CD4-positive, alpha-beta T cell treated with Interleukin-15 for 4 hours (primary cell): ENCODE results near the gene TMEM168.
"Not testable (repeated sequence)": the region's sequence is repeated elsewhere in the genome, so short reads cannot be mapped to it uniquely, and the experiment has no call there.

Experiments used
- DNase-seq: peaks from one replicate; pipeline ENCODE4 v3.0.0-alpha.2; 2020; ENCODE audit warnings: low spot score

TMEM168 gene

DNA sequence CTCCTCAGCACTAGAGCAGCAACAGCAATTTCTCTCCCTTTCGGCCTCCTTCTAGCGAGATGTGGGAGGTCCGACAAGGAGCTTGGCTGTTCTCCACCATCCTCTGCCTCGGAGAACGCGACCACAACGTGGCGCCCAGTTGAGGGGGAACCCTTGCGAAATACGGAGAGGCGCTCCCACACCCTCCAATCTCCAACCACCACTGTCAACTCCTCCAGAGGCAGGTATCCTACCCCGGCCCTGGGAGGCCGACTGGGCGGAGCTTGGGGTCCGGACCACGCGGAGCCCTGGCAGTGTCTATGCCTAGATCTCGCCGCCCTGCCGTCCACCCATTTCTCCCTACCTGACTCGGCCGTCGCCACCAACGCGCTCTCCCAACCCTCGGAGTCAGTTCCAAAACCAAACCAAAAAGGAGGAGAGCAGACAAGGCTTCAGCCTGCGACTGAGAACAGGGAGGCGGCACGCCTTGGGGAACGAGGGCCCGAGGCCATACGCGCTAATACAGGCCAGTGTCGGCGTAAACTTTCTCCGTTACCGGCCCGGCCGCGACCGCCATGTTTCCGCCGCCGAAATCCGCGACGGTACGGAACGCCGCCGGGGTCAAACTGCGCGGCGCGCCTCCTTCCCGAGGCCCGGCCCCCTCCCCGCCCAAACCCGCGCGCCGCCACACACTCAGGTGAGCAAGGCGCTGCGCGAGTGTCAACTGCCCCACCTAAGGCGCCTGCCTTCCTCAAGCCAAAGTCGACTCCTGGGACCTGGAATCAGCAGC is at the start of gene TMEM168:
TSS of gene TMEM168 (minus strand) at position 577 of the 769 bp plus-strand sequence. CDS start 5,568 bp downstream, outside the sequence.
- DNase-seq: peak; percentile 89

DNA sequence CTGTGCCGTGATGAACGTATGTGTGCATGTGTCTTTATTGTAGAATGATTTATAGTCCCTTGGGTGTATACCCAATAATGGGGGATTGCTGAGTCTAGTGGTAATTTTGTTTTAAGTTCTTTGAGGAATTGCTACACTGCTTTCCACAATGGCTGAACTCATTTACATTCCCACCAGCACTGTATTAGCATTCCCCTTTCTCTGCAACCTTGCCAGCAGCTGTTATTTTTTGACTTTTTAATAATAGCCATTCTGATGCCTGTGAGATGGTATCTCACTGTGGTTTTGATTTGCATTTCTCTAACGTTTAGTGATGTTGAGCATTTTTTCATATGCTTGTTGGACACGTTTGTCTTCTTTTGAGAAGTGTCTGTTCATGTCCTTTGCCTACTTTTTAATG is 45.7 kb upstream of the TMEM168 start:
- DNase-seq: not testable (repeated sequence)

DNA sequence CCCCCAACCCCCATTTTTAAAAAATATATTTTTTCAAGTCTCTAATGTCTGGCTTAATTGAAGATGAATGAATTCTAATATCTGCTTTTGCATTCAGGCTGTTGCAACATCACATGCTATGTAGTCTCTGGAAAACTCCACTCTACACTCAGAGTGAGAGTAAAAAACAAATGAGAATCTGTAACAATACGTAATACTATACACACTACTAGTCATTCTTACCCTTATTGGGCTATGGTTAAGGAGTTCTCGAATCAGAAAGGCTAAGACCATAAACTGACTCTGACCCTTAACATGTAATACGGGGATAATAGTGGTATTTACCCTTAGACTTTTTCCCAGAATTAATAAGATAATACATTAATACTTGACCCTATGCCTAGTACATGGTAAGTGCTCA is 42.9 kb upstream of the TMEM168 start:
- DNase-seq: no peak

GRCh38 chr7:112830769-112831168 is 40.6 kb upstream of the TMEM168 start:
- no peak for DNase-seq

DNA sequence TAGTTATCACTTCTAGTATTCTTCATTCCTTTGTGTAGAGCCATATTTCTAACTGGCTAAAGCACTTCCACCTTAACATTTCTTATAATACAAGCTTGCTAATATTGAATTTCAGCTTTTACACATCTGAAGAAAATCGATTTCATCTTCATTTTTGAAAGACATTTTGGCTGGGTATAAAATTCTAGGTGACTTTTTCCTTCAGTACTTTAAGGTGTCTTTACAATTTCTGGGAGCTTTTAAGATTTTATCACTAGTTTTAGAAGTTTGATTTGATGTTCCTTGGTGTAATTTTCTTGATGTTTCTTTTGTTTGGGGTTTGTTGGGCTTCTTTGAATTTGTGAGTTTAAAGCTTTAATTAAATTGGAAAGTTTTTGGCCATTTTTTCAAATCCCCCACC is 38.5 kb upstream of the TMEM168 start:
- no peak for DNase-seq

GRCh38 chr7:112821345-112821744 is 31.2 kb upstream of the TMEM168 start:
- no peak for DNase-seq

GRCh38 chr7:112819536-112819935 is 29.3 kb upstream of the TMEM168 start:
- DNase-seq: no peak

DNA sequence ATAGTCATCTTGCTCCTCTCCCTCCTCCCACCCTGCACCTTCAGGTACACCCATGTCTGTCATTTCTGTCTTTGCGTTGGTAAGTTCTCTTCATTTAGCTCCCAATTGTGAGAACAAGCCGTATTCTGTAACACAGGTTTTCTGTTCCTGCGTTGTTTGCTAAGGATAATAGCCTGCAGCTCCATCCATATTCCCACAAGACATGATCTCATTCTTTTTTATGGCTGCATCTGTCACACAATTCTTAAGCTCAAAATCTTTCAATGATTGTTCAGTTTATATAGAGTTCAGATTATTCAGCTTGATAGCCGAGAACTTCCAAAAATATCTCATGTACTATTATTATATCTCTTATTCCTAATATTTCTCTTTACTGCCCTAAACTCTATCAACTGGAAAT is 16.0 kb upstream of the TMEM168 start:
- no peak for DNase-seq

DNA sequence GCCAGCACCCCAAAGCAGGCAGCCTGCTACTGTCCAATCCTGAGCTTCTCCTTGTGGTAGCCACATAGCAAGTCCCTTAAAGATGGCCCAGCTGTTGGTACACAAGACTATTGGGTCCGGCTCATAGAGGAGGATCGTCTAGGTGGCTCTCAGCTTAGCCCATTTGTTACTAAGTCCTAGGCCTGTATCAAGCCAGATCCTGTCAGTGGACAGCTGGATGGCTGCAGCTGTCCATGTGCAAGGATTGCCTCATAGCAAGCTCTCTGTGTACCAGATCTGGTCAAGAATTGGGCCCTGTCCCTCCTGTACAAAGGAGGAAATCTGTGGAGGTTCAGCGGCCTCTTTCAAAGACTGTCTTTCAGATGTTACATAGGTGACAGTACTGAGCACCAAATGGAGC is 12.2 kb upstream of the TMEM168 start:
- no peak for DNase-seq

DNA sequence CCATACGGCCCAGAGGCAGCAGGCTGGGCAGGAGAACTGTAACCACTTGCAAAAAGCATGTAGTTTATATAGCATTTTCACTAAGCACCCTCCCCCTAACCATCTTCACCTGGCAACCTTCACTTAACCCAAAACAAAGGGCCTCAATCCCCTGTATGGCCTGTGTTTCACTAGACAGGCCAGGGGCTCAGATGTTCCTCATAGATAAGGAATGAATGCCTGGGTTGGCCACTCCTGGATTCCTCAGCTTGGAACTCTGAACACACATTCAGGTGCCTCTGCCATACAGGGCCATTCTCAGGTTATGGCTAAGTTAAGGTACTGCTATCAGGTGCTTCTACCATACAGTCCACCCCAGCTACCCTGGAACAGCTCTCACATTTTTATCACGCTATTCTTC is 10.3 kb upstream of the TMEM168 start:
- no peak for DNase-seq

DNA sequence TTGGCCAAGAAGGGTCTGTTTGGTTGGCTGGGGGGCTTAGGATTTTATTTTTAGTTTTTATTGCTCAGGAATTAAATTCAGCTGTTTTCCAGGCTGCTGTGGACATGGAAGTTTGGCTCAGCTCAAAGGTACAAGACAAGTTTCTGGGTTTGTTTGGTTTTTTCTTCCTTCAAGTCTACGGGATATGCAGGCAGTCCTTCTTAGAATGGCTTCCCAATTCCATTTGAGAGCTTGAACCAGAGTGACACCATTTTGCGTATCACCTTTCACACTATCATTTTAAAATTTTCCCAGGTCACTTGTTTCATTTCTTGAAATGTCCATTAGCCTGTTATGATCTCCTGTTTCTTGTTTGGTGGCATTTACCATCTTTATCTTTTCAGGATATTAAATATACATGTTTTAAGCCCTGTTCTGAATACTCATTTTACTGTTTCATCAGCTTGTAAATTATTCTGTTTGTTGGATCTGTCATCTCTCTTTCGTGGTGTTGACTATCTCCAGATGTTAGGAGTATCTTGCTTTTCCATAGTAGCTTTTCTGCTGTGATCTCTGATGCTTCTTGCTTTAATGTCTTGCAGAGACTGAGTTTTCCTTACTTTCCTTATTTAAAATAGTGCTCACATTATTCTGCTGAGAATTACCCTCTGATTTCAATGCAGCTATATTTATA is 9.4 kb upstream of the TMEM168 start:
- no peak for DNase-seq

- no peak for DNase-seq
Measured at GRCh38 chr7:112798274-112799159, 8.3 kb upstream of the TMEM168 start.

GRCh38 chr7:112796552-112796951 is 6.4 kb upstream of the TMEM168 start:
- DNase-seq: not testable (repeated sequence)

- no peak for DNase-seq
Measured at GRCh38 chr7:112792441-112792840, 2.2 kb upstream of the TMEM168 start.

- no peak for DNase-seq
Measured at GRCh38 chr7:112791465-112792168, 1.4 kb upstream of the TMEM168 start.

DNA sequence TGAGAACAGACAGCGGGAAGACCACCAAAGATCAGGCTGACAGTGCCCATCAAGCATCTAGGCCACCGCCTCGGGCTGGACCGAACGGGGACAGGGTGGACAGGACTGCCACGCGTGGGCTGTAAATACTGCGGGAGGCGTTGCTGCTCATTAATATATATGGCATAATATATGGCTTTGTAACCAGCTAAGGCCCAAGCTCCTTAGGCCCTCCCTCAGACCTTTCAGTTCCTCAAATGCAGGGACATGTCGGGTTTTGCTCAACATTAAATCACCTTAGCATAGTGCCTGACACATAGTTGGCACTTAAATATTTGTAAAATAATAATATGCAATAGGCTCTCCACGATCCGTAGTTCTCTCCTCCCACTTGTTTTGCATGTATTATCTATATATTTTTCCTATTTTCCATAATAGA is 402 bp upstream of the TMEM168 start:
- DNase-seq: peak; percentile 8

- DNase-seq: no peak
Measured at GRCh38 chr7:112789453-112789816, 758 bp downstream of the TMEM168 start.

DNA sequence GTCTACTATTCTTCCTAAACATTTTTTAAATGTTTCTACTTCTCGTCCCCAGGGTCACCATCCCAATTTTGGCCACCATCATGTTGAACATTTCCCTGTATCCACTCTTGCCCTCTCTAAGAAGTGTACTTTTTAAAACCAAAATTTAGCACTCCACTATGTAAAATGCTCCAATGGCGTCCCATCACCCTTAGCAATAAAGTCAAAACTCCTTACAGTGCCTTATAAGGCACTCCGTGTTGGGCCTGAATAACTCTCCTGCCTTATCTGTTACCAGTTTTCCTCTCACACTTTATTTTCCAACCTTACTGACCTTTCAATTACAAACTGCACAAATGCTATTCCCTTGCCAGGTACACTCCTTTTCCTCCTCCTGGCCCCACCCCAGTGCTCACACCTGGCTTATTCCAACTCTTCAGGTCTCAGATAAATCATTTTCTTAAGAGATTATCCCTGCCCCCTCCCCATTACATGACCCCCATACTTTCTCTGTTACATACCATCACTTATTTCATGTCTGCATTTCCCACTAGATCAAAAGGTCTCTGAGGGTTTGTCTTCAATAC is 1.3 kb downstream of the TMEM168 start:
- no peak for DNase-seq

GRCh38 chr7:112784603-112785002 is 5.6 kb downstream of the TMEM168 start:
- DNase-seq: no peak

DNA sequence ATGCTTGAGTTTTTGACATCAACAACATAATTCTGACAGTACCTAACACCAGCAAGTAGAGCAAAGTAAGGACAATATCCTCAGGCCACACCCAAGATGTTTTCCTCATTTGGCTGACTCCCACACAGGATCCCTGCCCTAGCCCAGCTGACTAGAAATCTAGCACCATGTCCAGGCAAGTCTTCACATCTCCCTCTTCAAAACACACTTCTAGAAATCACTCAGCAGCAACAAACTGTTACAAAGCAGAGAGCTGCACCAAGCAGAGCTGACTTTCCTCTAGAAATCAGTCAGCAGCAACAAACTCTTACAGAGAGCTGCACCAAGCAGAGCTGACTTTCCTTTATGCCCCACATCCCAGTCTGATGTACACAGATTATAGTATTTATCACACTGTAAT is 7.7 kb downstream of the TMEM168 start:
- DNase-seq: no peak

- no peak for DNase-seq
Measured at GRCh38 chr7:112781558-112781957, 8.6 kb downstream of the TMEM168 start.

DNA sequence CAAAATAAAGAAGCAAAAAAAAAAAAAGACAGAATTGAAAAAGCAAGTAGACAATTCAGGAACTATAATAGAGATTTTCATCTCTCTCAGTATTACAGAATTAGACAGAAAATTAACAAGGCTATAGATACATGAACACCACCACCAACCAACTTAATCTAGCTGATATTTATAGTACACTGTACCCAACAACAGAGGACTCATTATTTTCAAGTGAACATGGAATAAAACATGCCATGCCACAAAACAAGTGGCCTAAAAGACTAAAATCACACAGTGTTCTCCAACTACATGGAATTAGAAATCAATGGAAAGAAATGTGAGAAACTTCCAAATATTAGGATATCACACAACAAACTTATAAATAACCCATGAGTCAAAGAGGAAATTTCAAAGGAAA is 9.1 kb downstream of the TMEM168 start:
- no peak for DNase-seq
